HG03280 (cell line): ENCODE data around the gene EZH1.
A peak's percentile ranks its signal among the peaks of the same experiment; 100 is the strongest.

Source experiments
- ATAC-seq: cut with Tn5 transposase; IDR thresholded peaks from one replicate; pipeline ENCODE4 v1.9.1; 2021; ENCODE audit warnings: mild to moderate bottlenecking, moderate library complexity; ENCODE audit not compliant: unreplicated experiment

Gene EZH1

DNA sequence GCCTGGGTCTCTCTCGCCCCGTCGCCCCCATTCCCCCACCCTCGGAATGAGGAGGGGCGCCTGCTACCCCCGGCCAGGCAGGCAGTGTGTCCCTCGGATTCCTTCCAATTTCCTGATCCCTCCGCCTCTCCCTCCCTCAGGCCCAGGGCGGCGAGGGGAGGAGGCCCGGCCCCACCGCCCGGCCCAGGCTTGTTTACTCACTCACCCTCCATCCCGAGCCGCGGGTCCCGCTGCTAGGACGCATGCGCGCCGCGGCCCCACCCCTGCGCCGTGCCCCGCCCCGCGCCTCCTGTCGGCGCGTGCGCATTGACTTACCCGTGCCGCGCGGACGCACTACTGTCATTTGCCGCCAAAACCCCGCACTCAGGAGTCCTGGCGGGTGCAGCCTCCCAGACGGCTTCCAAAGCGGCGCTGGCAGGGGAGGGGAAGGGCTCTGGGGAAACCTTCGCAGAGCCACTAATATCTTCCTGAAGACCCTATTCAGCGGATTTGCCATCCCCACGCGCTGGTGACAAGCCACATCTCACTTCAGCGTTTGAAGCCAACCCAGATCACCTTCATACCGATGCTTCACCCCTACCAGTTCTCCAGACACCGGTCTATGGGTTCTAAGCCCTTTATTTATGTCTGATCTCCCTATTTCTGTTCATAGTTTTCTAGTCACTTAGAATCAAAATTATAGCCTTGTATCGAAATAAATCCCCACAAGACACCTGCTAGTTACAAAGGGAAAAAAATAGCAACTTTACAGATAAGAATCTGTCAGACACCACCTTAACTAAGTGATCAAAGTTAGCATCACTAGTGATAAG lies at the start of gene EZH1:
Gene EZH1, minus strand, starts transcription at position 235 of the 812 bp plus-strand sequence. CDS start 16,099 bp downstream, outside the sequence.
- ATAC-seq: peak; percentile 91

DNA sequence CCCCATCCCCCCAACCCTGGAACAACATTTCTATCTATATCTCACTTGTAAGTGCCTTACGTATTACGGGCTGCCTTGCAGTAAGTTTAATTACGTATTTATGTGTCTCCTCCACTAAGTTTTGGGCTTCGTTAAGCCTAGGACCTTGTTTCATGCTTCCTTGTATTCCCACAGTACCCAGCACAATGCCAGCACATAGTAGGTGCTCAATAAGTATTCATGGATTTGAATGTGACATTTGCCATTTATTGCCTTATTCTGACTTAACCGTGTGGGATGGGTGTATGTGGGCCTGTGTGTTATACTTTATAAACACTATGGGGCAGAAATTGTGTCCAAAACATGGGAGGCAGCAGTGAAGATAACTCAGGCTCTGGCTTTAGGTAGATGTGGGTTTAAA lies 47.7 kb upstream of the EZH1 start:
- ATAC-seq: no peak

DNA sequence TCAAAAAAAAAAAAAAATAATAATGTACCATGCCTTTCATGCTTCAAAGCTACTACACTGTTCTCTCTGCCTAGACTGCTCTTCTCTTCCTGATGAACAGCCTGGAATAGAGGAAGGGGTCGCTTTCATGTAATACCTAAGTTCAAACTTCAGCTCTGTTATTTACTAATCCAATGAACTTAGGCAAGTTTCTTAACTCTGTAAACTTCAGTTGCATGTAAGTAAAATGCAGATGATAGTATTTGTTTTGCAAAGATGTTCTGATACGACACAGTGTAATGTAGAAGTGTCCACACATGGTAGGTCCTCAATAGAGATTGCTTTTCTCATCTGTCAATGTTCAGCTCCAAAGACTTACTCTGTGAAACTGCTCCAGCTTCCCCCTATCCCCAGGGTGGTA lies 47.1 kb upstream of the EZH1 start:
- no peak for ATAC-seq

DNA sequence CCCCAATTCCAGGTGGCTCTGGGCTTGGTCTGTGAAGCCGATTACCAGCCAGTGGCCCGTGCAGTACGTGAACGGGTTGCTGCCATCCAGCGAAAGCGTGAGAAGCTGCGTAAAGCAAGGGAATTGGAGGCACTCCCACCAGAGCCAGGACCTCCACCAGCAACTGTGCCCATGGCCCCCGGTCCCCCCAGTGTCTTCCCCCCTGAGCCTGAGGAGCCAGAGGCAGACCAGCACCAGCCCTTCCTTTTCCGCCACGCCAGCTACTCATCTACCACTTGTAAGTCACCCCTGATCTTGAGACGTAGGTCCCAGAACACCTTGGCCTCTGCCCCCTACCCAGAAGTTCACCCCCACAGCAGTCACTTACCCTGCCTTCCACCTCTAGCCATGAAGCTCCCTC lies 42.4 kb upstream of the EZH1 start:
- ATAC-seq: no peak

DNA sequence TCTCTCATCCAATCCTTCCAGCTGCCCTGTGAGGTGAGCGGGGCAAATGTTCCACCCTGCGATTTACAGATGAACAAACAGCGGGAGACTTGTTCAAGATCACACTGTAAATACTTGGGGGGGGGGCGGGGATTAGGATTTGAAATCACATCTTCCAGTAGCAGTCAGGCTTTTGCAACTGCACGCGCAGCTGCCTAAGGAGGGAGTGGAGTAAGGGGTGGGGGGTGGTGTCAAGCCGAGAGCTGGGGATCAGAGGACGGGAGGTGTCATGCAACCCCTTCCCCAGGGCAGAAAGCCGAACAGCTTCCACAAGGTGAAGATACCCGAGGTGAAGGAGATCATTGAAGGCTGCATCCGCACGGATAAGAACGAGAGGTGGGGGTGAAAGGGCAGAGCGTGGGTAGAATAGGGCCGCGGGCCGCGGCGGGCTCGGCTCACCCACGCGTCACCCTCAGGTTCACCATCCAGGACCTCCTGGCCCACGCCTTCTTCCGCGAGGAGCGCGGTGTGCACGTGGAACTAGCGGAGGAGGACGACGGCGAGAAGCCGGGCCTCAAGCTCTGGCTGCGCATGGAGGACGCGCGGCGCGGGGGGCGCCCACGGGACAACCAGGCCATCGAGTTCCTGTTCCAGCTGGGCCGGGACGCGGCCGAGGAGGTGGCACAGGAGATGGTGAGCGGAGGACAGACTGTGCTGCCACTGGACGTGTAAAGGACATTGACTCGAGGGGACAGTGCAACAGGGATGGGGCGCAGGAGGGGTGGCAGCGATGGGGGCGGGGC lies 40.2 kb upstream of the EZH1 start:
- no peak for ATAC-seq

DNA sequence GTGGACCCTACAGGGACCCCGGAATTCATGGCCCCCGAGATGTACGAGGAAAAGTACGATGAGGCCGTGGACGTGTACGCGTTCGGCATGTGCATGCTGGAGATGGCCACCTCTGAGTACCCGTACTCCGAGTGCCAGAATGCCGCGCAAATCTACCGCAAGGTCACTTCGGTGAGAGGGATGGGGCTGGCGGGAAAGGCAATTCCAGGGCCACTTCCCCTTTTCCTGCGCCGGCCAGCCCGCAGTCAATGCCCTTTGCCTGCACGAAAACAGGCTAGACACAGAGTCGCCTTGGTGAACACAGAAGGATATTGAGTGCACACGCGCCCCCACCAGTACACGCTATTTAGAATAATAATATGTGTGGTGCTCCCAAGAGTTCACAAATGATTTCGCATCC lies 39.6 kb upstream of the EZH1 start:
- no peak for ATAC-seq

DNA sequence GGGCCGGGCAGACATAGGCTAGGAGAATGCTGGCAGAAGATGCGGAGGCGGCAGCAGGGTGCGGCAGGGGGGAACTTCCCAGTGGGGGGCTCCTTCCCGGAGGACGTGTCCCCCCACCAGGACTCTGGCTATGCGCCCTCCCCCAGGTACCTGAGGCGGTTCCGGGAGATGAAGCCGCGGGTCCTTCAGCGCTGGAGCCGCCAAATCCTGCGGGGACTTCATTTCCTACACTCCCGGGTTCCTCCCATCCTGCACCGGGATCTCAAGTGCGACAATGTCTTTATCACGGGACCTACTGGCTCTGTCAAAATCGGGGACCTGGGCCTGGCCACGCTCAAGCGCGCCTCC lies 38.9 kb upstream of the EZH1 start:
- ATAC-seq: no peak

DNA sequence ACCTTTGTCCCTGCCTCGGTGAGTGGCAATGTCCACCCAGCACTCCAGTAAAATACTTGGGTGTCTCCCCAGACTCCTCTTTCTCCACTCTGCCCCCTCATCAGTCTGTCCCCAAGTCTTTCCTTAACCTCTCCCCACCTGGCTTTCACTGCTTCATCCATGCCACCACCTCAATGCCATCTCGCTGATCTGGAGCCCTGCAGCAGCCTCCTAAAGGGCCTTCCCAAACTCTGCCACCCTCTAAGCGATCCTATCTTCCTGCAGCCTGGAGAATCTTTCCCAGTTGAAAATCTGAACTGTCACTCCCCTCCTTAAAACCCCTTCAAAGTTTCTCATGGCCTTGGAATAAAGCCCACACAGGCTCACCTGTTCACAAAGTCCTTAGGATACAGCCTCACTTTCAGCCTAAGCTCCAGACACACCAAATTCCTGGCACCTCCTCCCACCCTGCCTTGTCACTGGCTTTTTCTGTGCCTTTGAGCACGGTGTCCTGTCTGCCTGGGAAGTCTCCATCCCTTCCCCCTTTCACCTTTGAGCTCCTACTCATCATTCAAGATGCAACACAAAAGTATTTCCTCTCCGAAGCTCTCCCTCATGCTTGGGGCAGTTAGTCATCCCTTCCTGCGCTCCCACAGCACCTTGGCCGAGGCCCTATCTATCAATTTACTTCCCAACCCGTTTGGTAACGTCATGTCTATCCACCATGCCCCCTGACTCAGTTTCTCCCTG lies 38.4 kb upstream of the EZH1 start:
- ATAC-seq: no peak

DNA sequence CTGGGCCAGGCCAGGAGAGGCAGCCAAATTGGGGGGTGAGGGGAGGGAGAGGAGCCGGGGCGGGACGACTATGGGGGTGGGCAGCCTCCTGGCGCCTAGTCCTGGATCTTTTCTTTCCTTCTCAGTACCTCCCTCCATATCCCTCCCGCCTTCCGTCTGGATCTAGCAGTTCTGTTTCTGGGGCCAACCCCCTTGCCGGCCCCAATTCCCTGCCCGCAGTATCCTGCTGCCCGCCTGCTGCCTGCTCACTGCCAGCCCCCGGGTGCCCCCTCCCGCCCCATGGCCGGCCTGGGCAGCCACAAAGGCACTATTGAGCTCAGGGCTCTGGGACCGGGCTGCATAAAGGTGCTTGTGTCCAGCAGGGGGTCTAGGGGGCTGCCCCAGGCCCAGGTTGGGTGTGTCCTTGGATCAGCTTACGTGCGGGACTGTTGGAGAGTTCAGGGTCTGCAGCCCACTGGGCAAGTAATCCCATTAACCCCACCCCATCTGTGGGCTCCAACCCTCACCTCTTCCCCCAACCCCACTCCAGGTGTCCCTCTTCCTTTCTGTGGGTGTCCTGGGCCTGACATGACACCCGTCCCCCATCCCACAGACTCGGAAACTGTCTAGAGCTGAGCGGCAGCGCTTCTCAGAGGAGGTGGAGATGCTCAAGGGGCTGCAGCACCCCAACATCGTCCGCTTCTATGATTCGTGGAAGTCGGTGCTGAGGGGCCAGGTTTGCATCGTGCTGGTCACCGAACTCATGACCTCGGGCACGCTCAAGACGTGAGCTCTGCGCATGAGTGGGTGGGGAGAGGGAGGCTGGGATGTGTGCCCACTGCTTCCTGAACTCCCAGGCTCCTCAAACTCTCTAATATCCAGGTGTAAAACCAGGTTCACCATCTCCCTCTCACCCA lies 37.6 kb upstream of the EZH1 start:
- no peak for ATAC-seq

DNA sequence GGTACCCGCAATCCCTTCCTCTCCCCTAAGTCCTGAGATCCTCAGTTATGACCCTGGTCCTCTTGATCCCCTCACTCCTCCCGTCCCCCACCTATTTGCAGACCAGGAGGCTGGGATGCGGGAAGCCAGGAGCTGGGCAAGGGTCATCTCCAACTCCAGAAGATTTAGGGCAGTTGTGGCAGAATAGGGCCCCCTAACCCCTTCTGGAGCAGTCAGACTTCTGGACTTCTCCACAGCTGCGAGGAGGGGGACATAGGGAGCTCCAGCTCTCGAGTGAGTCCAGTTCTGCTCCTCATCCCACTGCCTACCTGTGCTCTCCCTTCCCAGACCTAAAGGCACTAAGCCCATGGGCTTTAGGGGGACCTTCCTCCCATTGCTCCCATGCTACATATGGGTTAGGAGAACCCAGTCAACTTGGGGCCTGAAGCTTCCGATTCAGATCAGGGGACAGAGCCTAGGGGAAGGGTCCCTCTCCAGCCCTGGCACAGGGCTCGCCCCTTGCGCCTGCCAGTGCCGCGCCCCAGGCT lies 36.9 kb upstream of the EZH1 start:
- no peak for ATAC-seq

DNA sequence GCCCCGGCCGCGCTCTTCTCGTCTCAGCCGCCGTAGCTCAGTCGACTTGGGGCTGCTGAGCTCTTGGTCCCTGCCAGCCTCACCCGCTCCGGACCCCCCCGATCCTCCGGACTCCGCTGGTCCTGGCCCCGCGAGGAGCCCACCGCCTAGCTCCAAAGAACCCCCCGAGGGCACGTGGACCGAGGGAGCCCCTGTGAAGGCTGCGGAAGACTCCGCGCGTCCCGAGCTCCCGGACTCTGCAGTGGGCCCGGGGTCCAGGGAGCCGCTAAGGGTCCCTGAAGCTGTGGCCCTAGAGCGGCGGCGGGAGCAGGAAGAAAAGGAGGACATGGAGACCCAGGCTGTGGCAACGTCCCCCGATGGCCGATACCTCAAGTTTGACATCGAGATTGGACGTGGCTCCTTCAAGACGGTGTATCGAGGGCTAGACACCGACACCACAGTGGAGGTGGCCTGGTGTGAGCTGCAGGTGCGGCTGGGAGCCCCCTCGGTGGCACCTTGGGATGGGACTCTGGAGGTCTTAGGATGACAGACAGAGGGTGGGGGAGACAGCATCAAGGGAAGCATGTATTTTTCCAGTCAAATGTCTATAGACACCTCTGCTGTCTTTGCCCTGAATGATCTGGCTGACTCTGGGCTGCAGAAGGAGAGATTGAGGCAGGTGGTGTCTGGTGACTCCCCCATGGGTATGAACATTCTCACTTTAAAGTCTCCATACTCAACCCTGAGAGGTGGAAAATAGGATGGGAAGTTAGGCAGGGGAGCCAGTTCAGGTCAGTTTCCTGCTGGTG lies 36.2 kb upstream of the EZH1 start:
- ATAC-seq: no peak

DNA sequence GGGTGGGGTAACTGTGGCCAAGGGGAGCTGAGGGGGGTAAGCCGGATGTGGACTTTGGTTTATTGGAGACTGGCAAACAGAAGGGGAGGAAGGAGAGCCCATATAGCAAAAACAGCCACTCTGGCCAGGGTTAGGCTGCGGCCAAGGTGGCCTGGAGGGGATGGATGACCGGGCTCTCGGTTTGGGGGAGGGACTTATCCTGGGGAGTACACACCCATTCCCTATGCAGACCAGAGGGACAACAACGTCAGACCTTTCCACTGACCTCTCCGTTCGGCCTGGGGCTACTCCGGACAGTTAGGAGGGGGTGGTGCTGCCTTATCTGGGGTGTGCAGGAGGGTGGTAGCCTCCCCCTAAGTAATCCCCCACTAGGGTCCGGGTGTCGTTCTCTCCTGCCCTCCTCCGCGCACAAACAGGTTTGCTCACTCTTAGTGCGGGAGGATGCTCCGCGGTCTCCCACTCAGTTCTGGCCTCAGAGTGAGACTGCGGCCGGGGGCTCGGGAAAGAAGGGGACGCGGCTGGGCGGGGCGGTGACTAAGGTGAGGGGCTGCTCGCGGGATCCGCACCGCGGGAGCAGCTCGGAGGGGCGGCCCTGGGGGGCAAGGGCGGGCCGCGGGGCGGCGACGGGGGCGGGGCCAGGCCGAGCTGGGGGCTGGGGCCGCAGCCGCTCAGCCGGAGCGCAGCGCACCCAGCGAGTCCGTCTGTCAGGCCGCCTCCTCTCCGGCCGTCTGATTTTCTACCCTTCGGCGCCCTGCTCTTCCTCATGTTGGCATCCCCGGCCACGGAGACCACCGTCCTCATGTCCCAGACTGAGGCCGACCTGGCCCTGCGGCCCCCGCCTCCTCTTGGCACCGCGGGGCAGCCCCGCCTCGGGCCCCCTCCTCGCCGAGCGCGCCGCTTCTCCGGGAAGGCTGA lies 35.4 kb upstream of the EZH1 start, which contains the start of gene WNK4:
Gene WNK4, plus strand, starts transcription at position 675 of the 915 bp plus-strand sequence. Its CDS starts 89 bp downstream, at position 764.
- no peak for ATAC-seq

DNA sequence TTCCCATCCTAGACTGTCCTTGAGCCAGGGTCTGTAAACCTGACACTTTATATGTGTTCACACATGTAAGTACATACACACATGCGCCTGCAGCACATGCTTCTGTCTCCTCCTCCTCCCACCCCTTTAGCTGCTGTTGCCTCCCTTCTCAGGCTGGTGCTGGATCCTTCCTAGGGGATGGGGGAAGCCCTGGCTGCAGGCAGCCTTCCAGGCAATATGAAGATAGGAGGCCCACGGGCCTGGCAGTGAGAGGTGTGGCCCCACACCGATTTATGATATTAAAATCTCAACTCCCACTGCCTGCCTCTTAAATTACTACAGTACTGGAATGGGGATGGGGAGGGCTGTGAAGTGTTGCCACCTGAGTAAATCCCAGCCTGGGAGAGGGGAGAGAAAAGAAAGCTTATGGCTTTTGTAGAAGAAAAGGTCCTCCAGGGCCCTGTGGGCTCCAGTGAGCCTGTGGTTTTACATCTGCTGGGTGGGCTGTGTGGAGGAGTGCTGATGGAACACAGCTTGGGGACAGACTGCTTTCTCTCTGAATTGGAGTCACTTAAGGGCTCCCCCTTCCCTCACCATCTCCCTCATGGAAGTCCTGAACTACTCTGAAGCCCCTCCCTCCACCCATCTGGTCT lies 34.6 kb upstream of the EZH1 start:
- no peak for ATAC-seq

DNA sequence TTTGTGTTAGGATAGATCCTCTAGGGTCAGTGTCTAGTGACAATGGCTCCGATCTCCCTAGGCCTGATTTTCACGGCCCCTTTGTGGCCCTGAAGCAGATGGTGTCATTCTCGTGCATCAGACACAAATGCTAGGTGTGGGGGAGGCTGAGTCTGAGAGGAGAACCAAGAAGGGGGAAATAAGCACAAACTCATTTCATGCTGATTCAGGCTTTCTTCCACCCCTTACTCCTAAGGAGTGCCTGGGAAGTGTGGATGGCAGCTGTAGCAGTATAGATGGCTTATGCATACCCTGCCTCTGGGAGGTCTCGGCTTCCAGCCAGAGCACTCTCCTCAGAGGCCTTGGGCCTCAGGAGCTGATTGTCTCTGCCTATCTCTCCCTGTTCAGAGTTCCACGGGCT lies 33.7 kb upstream of the EZH1 start:
- no peak for ATAC-seq

DNA sequence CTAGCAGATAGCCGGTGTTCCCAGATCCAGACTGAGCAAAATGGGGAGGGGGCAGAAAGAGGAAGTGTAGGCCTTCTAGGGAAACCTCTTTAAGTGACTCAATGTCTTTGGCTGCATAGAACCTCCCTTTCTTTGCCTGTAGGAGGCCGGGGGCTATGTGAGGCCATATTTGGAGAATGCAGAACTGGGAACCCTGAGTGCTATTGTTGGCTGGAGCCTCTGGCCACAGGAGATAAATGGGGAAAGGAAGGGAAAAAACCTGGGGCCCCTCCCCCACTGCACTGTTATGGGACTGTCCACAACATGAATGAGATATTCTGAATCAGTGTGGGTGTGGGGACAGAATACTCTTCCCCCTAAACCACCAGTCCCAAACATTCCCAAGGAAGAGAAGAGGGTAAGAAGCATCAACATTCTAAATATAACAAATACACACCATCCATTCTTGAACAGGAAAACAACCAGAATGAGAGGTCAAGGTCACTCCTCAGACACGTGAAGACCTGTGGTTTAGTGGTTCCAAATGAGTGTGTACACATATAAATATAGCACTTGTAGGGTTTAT lies 30.8 kb upstream of the EZH1 start:
- ATAC-seq: no peak

DNA sequence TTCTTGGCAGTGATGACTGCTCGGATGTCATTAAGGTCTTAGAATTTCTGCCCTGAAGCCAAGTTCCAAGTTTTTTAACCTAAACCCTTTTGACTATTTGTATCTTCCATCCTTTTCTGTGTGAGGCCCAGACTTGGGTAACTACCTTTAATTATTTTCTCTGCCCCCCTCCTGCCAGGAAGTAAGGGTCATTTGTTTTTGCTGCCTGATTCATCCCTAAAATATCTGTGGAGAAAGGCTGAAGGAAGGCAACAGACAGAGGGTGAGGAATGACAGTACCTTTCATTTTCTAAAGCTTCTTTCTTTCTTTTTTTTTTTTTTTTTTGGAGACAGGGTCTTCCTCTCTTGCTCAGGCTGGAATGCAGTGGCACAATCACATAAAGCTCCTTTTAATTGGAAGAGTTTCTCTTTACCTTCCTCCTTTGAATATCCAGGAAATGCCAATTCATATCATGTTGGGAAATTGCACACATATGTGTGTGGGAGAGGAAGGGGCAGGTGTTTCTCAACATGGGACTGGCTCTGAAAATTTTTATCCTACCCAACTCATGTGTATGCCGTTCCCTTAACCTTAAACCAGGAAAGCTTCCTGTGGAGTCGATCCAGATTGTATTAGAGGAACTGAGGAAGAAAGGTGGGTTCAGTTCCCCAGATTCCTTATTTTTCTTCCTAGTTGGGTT lies 29.4 kb upstream of the EZH1 start:
- ATAC-seq: no peak
